ENCODE data around the gene DMRT1. TPM values are rescaled to one million over a fixed set of nuclear protein-coding genes. Genes with fewer than 3 reads are reported as not detected.

The DMRT1 gene
- total RNA-seq, 1 experiment from 2014 or later = not detected

DNA sequence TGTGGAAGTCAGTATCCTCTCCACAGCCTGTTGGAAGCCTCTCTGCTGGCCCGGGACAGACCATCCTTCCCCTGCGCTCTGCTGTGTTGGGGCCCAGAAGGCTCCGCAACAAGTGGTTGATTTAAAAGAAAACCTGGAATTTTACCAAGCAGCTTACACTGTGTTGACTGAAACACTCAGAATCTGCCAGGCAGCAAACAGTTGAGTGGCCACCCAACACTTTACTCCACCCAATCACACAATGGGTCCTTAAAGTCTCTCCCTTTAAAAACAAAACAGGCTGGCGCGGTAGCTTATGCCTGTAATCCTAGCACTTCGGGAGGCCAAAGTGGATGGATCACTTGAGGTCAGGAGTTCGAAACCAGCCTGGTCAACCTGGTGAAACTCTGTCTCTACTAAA, 107.0 kb downstream of the DMRT1 start:
- H3K9me3 ChIP-seq (ENCODE audit: low read depth, low read length, poor library complexity, severe bottlenecking) = no peaks in the 10 kb centered on the region
- H3K27ac ChIP-seq (ENCODE audit: low read depth, low read length, poor library complexity, severe bottlenecking) = no peak overlapping the region
- no peak overlapping the region for H3K4me3 ChIP-seq (ENCODE audit: low read depth, low read length, poor library complexity, severe bottlenecking)
- CTCF ChIA-PET = no interaction called here
- H3K36me3 ChIP-seq (ENCODE audit: insufficient read depth, low read length, poor library complexity, severe bottlenecking) = no peaks in the 10 kb centered on the region
- H3K4me1 ChIP-seq (ENCODE audit: insufficient read depth, low read length, poor library complexity, severe bottlenecking) = no peaks in the 10 kb centered on the region
- intact Hi-C loops (cut with micrococcal nuclease; ENCODE audit: unreplicated experiment) = no loop called here
- no TSS peak for BruUV-seq (replicated peaks)
- TF ChIP-seq, protein P1, sequence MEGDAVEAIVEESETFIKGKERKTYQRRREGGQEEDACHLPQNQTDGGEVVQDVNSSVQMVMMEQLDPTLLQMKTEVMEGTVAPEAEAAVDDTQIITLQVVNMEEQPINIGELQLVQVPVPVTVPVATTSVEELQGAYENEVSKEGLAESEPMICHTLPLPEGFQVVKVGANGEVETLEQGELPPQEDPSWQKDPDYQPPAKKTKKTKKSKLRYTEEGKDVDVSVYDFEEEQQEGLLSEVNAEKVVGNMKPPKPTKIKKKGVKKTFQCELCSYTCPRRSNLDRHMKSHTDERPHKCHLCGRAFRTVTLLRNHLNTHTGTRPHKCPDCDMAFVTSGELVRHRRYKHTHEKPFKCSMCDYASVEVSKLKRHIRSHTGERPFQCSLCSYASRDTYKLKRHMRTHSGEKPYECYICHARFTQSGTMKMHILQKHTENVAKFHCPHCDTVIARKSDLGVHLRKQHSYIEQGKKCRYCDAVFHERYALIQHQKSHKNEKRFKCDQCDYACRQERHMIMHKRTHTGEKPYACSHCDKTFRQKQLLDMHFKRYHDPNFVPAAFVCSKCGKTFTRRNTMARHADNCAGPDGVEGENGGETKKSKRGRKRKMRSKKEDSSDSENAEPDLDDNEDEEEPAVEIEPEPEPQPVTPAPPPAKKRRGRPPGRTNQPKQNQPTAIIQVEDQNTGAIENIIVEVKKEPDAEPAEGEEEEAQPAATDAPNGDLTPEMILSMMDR (conservative IDR thresholded peaks at IDR 0.05; ENCODE audit: low read depth, low read length) = no peak
- no peak for TF ChIP-seq EZH2 (IDR thresholded peaks at IDR 0.05; ENCODE audit: borderline replicate concordance, low read depth, low read length, poor library complexity, severe bottlenecking)
- POLR2A ChIA-PET (ENCODE audit: low non-redundant PET) = no interaction called here
- H3K27me3 ChIP-seq (replicated peaks; ENCODE audit: insufficient read depth, low read depth, low read length, poor library complexity) = peaks cover 54% of the 10 kb centered on the region
- DNase-seq (ENCODE audit: low spot score) = no peak

DNA sequence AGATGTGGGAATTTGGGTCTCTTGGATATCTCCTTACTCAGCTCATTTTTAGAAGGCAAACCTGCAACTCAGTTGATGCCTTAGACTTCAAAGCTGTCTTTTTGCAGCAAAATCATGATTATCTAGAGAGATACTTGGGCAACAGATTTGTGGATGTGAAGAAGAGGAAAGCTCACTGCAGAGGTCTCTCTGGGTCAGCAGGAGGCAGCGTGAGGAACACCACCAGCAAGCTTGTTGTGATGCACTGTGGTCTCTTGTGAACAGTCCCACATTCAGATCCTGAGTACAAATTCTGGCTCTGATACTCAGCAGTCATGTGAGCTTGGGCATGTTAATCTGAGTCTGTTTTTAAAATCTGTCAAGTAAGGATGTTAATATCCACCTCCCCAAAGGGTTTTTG, 108.6 kb downstream of the DMRT1 start:
- CTCF ChIA-PET = no interaction called here
- peaks cover 45% of the 10 kb centered on the region for H3K27me3 ChIP-seq (replicated peaks; ENCODE audit: insufficient read depth, low read depth, low read length, poor library complexity)
- H3K27ac ChIP-seq (ENCODE audit: low read depth, low read length, poor library complexity, severe bottlenecking) = no peak overlapping the region
- intact Hi-C loops (cut with micrococcal nuclease; ENCODE audit: unreplicated experiment) = no loop called here
- TF ChIP-seq, protein P1 (conservative IDR thresholded peaks at IDR 0.05; ENCODE audit: low read depth, low read length) = no peak
- TF ChIP-seq EZH2 (IDR thresholded peaks at IDR 0.05; ENCODE audit: borderline replicate concordance, low read depth, low read length, poor library complexity, severe bottlenecking) = no peak
- no peaks in the 10 kb centered on the region for H3K4me1 ChIP-seq (ENCODE audit: insufficient read depth, low read length, poor library complexity, severe bottlenecking)
- H3K36me3 ChIP-seq (ENCODE audit: insufficient read depth, low read length, poor library complexity, severe bottlenecking) = no peaks in the 10 kb centered on the region
- H3K4me3 ChIP-seq (ENCODE audit: low read depth, low read length, poor library complexity, severe bottlenecking) = no peak overlapping the region
- no TSS peak for BruUV-seq (replicated peaks)
- no peaks in the 10 kb centered on the region for H3K9me3 ChIP-seq (ENCODE audit: low read depth, low read length, poor library complexity, severe bottlenecking)
- POLR2A ChIA-PET (ENCODE audit: low non-redundant PET) = no interaction called here
- DNase-seq (ENCODE audit: low spot score) = no peak

DNA sequence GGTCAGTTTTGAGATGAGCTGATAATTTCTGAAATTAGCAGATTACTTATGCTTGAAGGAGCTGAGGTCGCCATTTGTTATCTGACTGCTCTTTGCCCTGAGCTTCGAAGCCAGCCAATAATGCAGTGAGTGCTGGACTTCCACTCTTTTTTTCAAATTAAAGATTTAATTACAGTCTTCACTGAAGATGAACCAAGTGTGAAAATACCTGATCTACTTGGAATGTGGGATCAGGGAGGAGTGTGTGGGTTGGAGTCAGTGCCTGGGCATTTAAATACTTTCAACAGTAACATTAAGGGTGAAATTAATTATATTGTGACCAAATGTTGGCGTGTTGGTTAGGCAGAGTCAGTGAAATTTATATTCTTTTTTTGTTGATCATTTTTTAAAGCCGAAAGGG, 111.0 kb downstream of the DMRT1 start:
- POLR2A ChIA-PET (ENCODE audit: low non-redundant PET) = no interaction called here
- Histone ChIP-seq H3K4me1 (ENCODE audit: insufficient read depth, low read length, poor library complexity, severe bottlenecking) (no peaks in the 10 kb centered on the region), H3K9me3 (ENCODE audit: low read depth, low read length, poor library complexity, severe bottlenecking) (no peaks in the 10 kb centered on the region), H3K27me3 (replicated peaks; ENCODE audit: insufficient read depth, low read depth, low read length, poor library complexity) (peaks cover 49% of the 10 kb centered on the region), H3K4me3 (ENCODE audit: low read depth, low read length, poor library complexity, severe bottlenecking) (no peak overlapping the region), H3K36me3 (ENCODE audit: insufficient read depth, low read length, poor library complexity, severe bottlenecking) (no peaks in the 10 kb centered on the region), H3K27ac (ENCODE audit: low read depth, low read length, poor library complexity, severe bottlenecking) (no peak overlapping the region)
- BruUV-seq (replicated peaks) = no TSS peak
- CTCF ChIA-PET = no interaction called here
- intact Hi-C loops (cut with micrococcal nuclease; ENCODE audit: unreplicated experiment) = no loop called here
- DNase-seq (ENCODE audit: low spot score) = no peak
- TF ChIP-seq, protein P1 (conservative IDR thresholded peaks at IDR 0.05; ENCODE audit: low read depth, low read length) = no peak
- no peak for TF ChIP-seq EZH2 (IDR thresholded peaks at IDR 0.05; ENCODE audit: borderline replicate concordance, low read depth, low read length, poor library complexity, severe bottlenecking)

Measured in A673 (cell line).